ENCODE measurements around the gene HSPA12A.

The HSPA12A gene

DNA sequence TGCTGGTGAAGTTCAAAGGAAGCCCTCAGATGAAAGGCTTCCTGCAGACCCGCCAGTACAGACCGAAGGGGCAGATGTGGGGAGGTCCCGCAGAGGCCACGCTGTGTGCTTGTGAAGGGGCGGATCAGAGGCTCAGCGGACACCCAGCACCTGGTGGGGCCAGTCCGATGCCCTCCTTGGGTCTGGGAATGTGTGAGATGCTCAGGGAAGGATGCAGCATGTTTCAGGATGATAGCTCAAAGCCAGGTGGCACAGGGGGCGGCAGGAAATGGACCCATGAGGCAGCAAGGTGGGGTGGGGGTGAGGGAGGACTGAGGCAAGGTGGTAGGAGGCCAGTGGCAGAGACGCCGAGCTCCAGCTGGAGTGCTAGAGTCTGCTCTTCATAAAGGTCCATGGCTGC lies 27.9 kb upstream of the HSPA12A start:
- no peak for DNase-seq (ENCODE audit: low read depth)

DNA sequence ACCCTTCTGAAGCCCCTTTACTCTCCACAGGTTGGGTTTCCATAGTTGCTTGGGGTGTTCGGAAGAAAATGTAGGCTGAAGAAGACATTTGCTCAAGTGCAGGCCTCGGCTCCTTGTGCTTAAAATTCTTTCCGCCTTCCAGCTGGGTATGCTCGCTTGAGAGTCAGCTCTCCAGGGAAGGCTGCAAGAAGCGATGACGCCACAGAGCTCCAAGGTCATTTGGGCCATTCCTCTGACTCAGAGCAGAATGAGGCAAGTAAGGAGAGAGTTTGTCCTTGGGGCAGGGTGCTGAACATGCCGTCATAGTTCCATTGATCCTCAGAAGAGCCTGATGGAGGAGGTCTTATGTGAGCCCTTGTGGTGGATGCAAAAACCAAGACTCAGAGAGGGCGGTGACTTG lies 27.4 kb upstream of the HSPA12A start:
- DNase-seq (ENCODE audit: low read depth): no peak

DNA sequence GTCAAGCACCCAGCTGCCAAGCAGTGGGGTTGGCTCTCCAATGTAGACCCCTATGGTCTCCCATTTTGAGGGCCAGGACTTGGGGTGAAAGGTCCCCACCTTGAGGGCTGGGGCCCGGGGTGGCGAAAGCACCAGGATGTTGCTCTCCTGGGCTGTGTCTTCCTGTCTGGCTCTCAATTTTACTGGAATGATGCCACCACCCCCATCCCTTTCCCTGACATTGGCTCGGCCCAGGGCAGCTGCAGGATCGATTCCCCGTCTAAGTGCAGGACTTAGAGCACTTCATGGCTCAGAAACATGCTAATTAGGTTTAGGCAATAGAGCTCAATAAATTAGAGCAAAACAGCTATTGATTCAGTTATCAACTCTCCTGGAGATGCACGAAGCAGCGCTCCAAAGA lies 27.0 kb upstream of the HSPA12A start:
- DNase-seq (ENCODE audit: low read depth): no peak

DNA sequence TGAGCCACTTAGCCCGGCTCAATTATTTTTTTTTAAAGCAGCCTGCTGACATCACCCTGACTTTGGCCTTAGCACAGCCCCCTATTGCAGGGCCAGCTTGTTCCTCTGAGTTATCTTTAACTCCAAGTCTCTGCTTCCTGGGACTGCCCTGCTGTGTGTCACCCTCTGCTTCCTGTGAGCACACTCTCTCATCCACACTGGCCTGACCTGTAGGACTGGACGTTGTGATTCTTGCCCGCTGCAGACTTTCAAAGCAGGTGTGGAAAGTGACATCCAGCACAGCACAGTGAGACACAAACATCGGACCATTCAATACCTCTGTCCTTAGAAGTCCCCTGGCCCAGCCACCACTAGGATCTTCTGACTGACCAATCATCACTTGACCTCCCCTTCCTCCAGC lies 26.4 kb upstream of the HSPA12A start:
- DNase-seq (ENCODE audit: low read depth): no peak

DNA sequence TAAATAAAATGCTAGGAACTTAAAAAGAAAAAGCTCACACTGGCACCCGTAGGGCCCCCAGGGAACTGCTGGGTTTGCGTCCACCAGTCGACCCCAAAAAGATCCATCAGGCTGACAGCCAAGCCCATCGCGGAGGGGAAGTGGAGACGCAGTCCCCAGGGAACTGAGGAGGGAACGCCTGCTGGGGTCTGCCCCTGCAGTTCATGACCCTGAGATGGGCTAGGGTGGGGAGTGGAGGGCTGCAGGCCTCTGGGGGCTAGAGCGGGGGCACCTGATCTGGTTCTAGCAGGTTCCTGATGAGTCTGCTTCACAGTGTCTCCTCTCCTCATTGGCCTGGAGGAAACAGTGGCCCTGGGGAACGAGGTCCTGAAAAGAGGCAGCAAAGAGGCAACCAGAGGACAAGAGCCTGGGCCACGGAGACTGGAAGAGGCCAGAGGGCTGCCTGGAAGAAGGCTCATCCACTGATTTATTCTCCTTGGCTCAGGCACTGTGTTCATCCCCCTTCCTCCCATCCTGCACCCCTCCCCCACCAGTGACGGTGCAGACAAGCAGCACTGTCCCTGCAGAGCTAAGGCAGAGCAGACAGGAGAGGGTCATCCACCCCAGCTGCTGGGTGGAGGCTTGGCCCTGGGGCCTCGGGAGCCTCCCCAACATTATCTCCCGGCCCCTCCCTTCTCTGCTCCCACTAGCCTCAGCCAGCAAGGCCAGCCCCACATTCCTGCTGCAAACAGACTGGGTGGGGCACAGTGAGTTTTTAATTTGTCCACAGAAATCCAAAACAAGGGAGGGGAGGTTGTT lies 24.7 kb upstream of the HSPA12A start:
- peak; percentile 61 for DNase-seq (ENCODE audit: low read depth)

DNA sequence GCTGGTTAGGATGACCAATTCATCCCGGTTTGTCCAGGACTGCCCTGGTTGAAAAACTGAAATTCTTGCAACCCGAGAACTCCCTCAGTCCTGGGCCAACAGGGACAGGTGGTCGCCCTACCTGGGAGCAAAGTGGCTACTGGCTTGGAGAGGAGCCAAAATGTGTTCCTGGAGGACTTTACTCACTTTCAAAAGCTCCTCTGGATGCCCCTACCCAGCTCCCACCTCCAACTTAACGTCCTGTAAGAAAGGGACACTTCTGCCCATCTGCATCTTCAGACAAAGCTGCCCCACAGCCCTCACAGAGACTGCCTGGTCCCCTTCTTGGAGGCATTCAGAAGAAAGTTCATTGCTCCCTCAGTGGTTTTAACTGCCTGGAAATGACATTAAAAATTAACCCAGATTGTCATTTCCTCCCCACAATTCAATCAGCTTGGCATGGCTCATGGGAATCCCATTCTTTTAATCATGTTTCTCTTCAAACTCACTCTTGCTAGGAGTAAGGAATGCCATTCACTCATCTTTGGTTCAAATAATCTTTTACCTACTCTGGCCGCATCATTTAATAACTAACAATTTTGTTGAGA lies 24.0 kb upstream of the HSPA12A start:
- DNase-seq (ENCODE audit: low read depth): no peak

GRCh38 chr10:116765648-116766081 lies 23.3 kb upstream of the HSPA12A start:
- no peak for DNase-seq (ENCODE audit: low read depth)

DNA sequence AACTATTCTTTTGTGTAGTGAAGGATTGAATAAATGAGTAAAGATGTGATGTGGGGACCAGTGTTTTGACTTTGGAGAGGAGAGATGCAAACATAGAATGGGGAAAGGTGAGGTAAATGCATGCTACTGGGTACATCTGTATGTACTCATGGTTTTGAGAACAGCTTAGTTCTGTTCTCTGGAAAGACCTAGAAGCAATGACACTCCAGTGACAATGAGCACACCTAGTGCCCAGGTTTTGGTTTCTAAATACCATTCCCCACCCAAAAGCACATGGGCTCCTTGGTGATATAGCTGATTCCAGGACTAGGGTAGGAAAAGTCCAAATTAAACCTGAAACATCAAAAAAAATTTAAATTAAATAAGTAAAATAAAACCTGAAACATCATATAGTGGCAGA lies 22.6 kb upstream of the HSPA12A start:
- DNase-seq (ENCODE audit: low read depth): no peak

DNA sequence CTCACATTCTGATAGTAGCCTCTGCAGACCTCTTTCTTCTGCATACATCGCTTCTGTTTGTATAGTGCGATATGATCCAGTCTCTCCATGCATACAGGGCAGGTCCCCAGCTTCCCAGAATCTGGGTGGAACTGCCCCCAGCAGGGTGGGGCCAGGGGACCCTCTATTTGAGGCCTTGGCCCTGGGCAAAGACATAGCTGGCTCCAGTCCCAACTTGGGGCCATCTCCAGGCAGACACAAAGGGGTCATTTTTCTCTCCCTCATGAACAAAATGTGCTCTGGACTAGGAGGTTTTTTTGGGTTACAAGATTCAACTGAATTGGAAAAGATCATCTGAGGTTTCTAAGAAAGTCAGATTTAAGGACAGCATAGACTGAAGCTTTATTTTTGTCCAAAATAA lies 21.1 kb upstream of the HSPA12A start:
- no peak for DNase-seq (ENCODE audit: low read depth)

DNA sequence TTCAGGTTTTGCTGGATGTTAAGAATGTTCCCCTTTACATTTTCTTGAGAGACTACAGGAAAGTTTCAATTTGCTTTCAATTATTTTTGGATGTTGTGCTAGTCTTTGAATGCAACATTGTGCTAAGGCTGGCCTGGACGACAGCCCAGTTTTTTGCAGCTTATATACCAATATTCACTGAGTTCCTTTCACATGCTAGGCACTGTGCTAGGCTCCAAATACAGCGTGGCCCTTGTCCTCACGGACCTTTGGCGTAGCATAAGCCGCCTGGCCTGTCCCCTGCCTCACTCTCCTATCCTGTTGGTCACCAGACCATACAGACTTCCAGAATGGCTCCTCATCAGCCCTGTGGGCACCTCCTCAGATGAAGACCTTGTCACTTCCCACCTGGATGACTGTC lies 19.5 kb upstream of the HSPA12A start:
- no peak for DNase-seq (ENCODE audit: low read depth)

DNA sequence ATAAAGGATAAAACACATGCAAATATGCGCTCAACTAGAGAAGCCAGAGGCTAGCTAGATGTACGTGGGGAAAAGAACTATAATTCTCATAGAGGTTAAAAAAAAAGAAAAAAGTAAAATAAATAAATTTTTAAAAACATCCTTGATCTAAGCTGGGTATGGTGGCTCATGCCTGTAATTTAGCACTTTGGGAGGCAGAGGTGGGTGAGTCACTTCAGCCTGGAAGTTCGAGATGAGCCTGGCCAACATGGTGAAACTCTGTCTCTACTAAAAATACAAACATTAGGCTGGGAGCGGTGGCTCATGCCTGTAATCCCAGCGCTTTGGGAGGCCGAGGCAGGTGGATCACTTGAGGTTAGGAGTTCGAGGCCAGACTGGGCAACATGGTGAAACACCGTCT lies 18.6 kb upstream of the HSPA12A start:
- DNase-seq (ENCODE audit: low read depth): no peak

DNA sequence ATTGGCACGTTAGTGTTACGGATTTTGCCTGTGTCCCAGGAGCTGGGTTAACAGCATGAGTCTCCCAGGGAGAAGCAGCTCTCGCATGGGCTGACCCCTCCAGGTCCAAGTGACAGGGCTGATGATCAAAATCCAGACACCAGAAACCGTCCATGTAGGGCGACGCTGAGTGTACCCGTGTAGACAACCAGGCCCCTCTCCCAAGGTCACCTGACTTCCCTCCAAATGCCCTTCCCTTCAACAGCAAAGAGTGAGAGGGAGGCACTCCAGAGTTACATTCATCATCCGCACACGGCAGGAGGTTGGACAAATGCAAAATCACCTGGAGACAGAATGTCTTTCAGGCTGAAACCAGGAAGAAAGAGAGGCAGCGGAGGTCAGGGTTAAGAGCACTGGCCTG lies 14.9 kb upstream of the HSPA12A start:
- no peak for DNase-seq (ENCODE audit: low read depth)

GRCh38 chr10:116756277-116756676 lies 13.9 kb upstream of the HSPA12A start:
- no peak for DNase-seq (ENCODE audit: low read depth)

- no peak for DNase-seq (ENCODE audit: low read depth)
Observed at GRCh38 chr10:116753759-116754158, 11.4 kb upstream of the HSPA12A start.

- DNase-seq (ENCODE audit: low read depth): no peak
Observed at GRCh38 chr10:116752969-116753665, 10.8 kb upstream of the HSPA12A start.

DNA sequence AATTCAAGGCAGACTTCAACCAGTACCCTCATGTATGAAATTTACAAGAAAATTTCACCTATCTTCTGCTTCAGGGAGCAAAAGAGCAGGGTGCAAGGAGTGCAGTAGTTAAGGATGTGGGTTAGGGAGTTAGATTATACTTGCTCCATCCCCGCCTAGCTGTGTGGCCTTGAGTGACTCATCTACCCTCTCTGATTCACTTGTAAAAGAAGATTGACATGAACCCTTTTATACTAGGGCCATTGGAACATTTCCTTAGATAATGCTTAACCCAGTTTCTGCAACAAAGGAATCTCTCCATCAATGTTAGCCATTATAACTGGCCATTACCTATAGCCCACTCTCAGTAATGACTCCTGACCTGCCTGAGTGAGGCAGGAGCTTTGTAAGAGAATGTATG lies 10.2 kb upstream of the HSPA12A start:
- no peak for DNase-seq (ENCODE audit: low read depth)

- no peak for DNase-seq (ENCODE audit: low read depth)
Observed at GRCh38 chr10:116748471-116748870, 6.1 kb upstream of the HSPA12A start.

GRCh38 chr10:116748041-116748440 lies 5.7 kb upstream of the HSPA12A start:
- DNase-seq (ENCODE audit: low read depth): peak; percentile 37

DNA sequence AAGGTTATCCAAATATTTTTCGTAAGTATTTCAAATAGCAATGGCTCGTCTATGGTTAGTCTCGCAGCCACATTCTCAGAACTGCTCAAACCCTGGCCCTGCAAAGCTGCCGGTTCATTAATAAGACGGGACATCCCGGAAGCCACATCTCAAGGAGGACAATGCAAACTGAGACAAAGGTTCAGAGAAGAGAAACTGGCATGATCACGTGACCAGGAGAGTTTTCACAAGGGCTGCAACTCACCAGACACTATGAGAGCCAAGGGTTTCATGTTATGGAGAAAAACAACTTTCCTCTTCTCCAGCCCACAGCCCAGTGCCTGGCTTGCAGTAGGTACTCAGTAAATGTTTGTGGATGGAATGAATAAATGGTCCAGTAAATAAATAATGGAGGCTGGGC lies 5.0 kb upstream of the HSPA12A start:
- no peak for DNase-seq (ENCODE audit: low read depth)

DNA sequence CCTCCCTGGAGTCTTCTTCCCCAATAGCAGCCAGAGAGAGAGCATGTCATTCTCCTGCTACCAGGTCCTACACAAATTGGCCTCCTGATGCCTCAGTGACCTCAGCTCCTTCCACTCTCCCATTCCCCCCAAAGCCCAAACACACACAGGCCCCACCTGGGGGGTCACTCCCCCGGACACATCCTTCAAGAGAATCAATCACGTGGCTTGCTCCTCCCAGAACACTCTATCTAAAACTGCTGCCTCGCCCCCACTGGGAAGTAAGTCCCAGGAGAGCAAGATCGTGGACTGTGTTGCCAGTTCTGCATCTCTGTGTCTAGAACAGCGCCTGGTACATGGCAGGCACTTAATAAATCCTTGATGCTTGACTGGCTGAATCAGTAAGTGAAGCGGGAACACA lies 2.5 kb upstream of the HSPA12A start:
- DNase-seq (ENCODE audit: low read depth): no peak

- DNase-seq (ENCODE audit: low read depth): no peak
Observed at GRCh38 chr10:116744163-116744753, 1.9 kb upstream of the HSPA12A start.

- no peak for DNase-seq (ENCODE audit: low read depth)
Observed at GRCh38 chr10:116743266-116744064, 1.1 kb upstream of the HSPA12A start.

All from GM04503 (cell line).